WTC11 (cell line): ENCODE measurements around the gene GLIPR2. TPM values are rescaled to one million over a fixed set of nuclear protein-coding genes. Genes with fewer than 3 reads are reported as not detected.

Experiments
- ATAC-seq: fragments of 200-7000 bp; cut with Tn5 transposase; 2 replicates; pipeline ENCODE4 v1.10.0; 2021; ENCODE audit warnings: mild to moderate bottlenecking, moderate library complexity
- CTCF ChIA-PET: fragments of 300-600 bp; sonication (Branson Sonifier 250); formaldehyde crosslinking; loops from one replicate; lab custom pipeline; 2021; ENCODE audit warnings: antibody characterized with exemption; lab: Charles Lee
- POLR2A ChIA-PET: fragments of 350-600 bp; sonication (Branson Sonifier 250); formaldehyde crosslinking; loops from one replicate; lab custom pipeline; 2021; ENCODE audit warnings: antibody characterized with exemption; lab: Charles Lee
- DNase-seq: peaks from one replicate; pipeline ENCODE4 v3.0.0; 2021; ENCODE audit warnings: low spot score
- H3K27ac Mint-ChIP-seq: 2 replicates; pipeline ENCODE4 v1.8.0; 2021; ENCODE audit warnings: mixed read lengths
- H3K27me3 Mint-ChIP-seq: 2 replicates; pipeline ENCODE4 v1.8.0; 2021; ENCODE audit warnings: low read depth, mild to moderate bottlenecking, moderate library complexity, mixed read lengths
- H3K36me3 Mint-ChIP-seq: 2 replicates; pipeline ENCODE4 v1.8.0; 2021; ENCODE audit warnings: mixed read lengths
- H3K4me1 Mint-ChIP-seq: 2 replicates; pipeline ENCODE4 v1.8.0; 2022; ENCODE audit warnings: mixed read lengths
- H3K4me3 Mint-ChIP-seq: 2 replicates; pipeline ENCODE4 v1.8.0; 2021; ENCODE audit warnings: mild to moderate bottlenecking, moderate library complexity, mixed read lengths
- H3K9me3 Mint-ChIP-seq: 2 replicates; pipeline ENCODE4 v1.8.0; 2021; ENCODE audit warnings: mixed read lengths
- AFF4 ChIP-seq: sonication (generic); formaldehyde crosslinking; IDR thresholded peaks from 2 replicates; pipeline ENCODE4 v1.8.1; 2023; ENCODE audit warnings: mild to moderate bottlenecking, missing genetic modification reagents, borderline replicate concordance
- ARID4B ChIP-seq: sonication (generic); formaldehyde crosslinking; IDR thresholded peaks from 2 replicates; pipeline ENCODE4 v1.8.0; 2023; ENCODE audit warnings: missing genetic modification reagents, mild to moderate bottlenecking, borderline replicate concordance
- CDX4 ChIP-seq: fragments of 250-450 bp; sonication (Bioruptor Pico); IDR thresholded peaks from 2 replicates; pipeline ENCODE4 v1.9.0; 2021; ENCODE audit warnings: moderate library complexity, mild to moderate bottlenecking, inconsistent platforms, borderline replicate concordance
- ETV6 ChIP-seq: sonication (generic); formaldehyde crosslinking; IDR thresholded peaks from 2 replicates; pipeline ENCODE4 v1.8.1; 2022; ENCODE audit warnings: mild to moderate bottlenecking, missing genetic modification reagents
- HMGXB4 ChIP-seq: sonication (generic); formaldehyde crosslinking; IDR thresholded peaks from 2 replicates; pipeline ENCODE4 v1.8.1; 2023; ENCODE audit warnings: mild to moderate bottlenecking, moderate library complexity, missing genetic modification reagents
- JUN ChIP-seq: sonication (generic); formaldehyde crosslinking; IDR thresholded peaks from 2 replicates; pipeline ENCODE4 v1.8.0; 2023; ENCODE audit warnings: mild to moderate bottlenecking, missing genetic modification reagents
- NFATC4 ChIP-seq: fragments of 250-450 bp; sonication (Bioruptor Pico); IDR thresholded peaks from 2 replicates; pipeline ENCODE4 v1.9.0; 2021; ENCODE audit warnings: mild to moderate bottlenecking
- NFYB ChIP-seq: sonication (generic); formaldehyde crosslinking; conservative IDR thresholded peaks from 2 replicates; pipeline ENCODE4 v1.8.0; 2022; ENCODE audit warnings: low read depth, missing genetic modification reagents
- OVOL2 ChIP-seq: fragments of 250-450 bp; sonication (Bioruptor Pico); IDR thresholded peaks from 2 replicates; pipeline ENCODE4 v1.9.0; 2021; ENCODE audit warnings: mild to moderate bottlenecking, borderline replicate concordance
- SMAD4 ChIP-seq: sonication (generic); formaldehyde crosslinking; IDR thresholded peaks from 2 replicates; pipeline ENCODE4 v1.8.0; 2022; ENCODE audit warnings: mild to moderate bottlenecking, missing genetic modification reagents
- SP1 ChIP-seq: sonication (generic); formaldehyde crosslinking; conservative IDR thresholded peaks from 2 replicates; pipeline ENCODE4 v1.8.1; 2022; ENCODE audit warnings: missing genetic modification reagents
- ZMAT4 ChIP-seq: fragments of 250-450 bp; sonication (Bioruptor Pico); IDR thresholded peaks from 2 replicates; pipeline ENCODE4 v1.9.0; 2021; ENCODE audit warnings: mild to moderate bottlenecking
- ZNF138 ChIP-seq: sonication (generic); formaldehyde crosslinking; conservative IDR thresholded peaks from 2 replicates; pipeline ENCODE4 v1.8.1; 2022; ENCODE audit warnings: mild to moderate bottlenecking, moderate library complexity, missing genetic modification reagents
- ZNF425 ChIP-seq: fragments of 250-450 bp; sonication (Bioruptor Pico); conservative IDR thresholded peaks from 2 replicates; pipeline ENCODE4 v1.9.0; 2021; ENCODE audit warnings: mild to moderate bottlenecking
- ZNF532 ChIP-seq: fragments of 250-450 bp; sonication (Bioruptor Pico); IDR thresholded peaks from 2 replicates; pipeline ENCODE4 v1.9.0; 2021; ENCODE audit warnings: mild to moderate bottlenecking, borderline replicate concordance
- ZSCAN18 ChIP-seq: fragments of 250-450 bp; sonication (Bioruptor Pico); IDR thresholded peaks from 2 replicates; pipeline ENCODE4 v2.1.2; 2022; ENCODE audit warnings: mild to moderate bottlenecking, moderate library complexity
- total RNA-seq: library from RNA; stranded (reverse); gene quantifications from 3 replicates; pipeline ENCODE4 v1.2.3, GENCODE V29; 2021

Gene GLIPR2
- total RNA-seq, 1 experiment from 2014 or later, result 3.7 TPM

- POLR2A ChIA-PET, result interaction anchor here (0.8 to 1.5 kb wide), 2 partner anchors 24 to 29 kb away, joined by 3 to 7 read pairs; partner anchors contain the start of genes CLTA and GLIPR2
- DNase-seq, result peak; percentile 85
- Mint-ChIP-seq H3K9me3 (no peaks in the 10 kb centered on the region), H3K36me3 (no peaks in the 10 kb centered on the region), H3K4me3 (peak overlapping the region; percentile 68), H3K27me3 (peaks cover 7% of the 10 kb centered on the region), H3K27ac (no peak overlapping the region), H3K4me1 (peaks cover 44% of the 10 kb centered on the region)
- CTCF ChIA-PET, result interaction anchor here (0.6 to 5.3 kb wide), 39 partner anchors 10 to 1995 kb away, joined by 3 to 131 read pairs (median 5); partner anchors contain the start of genes CLTA, GLIPR2 and RECK
- ATAC-seq, result peak; percentile 66
- TF ChIP-seq ZNF138 (CRISPR knock-in tag) (no peak), ZSCAN18 (CRISPR knock-in tag) (no peak), NFYB (no peak), AFF4 (CRISPR knock-in tag) (no peak), CDX4 (CRISPR knock-in tag) (no peak), JUN (CRISPR knock-in tag) (no peak), SMAD4 (CRISPR knock-in tag) (no peak), HMGXB4 (CRISPR knock-in tag) (peak; percentile 79), ZNF425 (CRISPR knock-in tag) (no peak), OVOL2 (no peak), ARID4B (0 out of 2 replicates have a peak, but pooled peaks have one; percentile 57), ZMAT4 (CRISPR knock-in tag) (no peak), SP1 (peak; percentile 69), ZNF532 (0 out of 2 replicates have a peak, but pooled peaks have one; percentile 10), ETV6 (CRISPR knock-in tag) (no peak), NFATC4 (CRISPR knock-in tag) (no peak)
These were observed 29.8 kb downstream of the GLIPR2 start for GRCh38 chr9:36166168-36166927.
